GM21381 (cell line): ENCODE measurements around the gene NFKBIZ.
A peak's percentile ranks its signal among the peaks of the same experiment; 100 is the strongest.

ENCODE experiments used
- ATAC-seq: cut with Tn5 transposase; IDR thresholded peaks from one replicate; pipeline ENCODE4 v1.9.1; 2021; ENCODE audit warnings: mild to moderate bottlenecking, moderate library complexity; ENCODE audit not compliant: unreplicated experiment

NFKBIZ gene

DNA sequence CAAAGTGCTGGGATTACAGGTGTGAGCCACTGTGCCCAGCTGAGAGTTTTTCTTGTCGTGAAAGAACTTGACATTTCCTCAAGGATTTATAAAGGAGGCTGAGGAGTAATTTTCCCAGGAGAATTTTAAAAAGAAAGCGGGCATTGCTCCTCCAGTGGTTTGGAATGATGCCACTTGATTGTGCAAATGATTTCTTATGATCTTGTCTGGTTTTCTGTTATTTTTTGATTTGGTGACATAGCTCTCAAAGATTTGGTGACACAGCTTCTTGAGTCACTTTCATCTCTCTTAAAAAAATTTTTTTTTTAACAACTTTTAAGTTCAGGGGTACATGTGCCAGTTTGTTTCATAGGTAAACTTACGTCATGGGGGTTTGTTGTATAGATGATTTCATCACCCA is 24.6 kb upstream of the NFKBIZ start:
- ATAC-seq: no peak

GRCh38 chr3:101825904-101826445 is 23.3 kb upstream of the NFKBIZ start:
- no peak for ATAC-seq

DNA sequence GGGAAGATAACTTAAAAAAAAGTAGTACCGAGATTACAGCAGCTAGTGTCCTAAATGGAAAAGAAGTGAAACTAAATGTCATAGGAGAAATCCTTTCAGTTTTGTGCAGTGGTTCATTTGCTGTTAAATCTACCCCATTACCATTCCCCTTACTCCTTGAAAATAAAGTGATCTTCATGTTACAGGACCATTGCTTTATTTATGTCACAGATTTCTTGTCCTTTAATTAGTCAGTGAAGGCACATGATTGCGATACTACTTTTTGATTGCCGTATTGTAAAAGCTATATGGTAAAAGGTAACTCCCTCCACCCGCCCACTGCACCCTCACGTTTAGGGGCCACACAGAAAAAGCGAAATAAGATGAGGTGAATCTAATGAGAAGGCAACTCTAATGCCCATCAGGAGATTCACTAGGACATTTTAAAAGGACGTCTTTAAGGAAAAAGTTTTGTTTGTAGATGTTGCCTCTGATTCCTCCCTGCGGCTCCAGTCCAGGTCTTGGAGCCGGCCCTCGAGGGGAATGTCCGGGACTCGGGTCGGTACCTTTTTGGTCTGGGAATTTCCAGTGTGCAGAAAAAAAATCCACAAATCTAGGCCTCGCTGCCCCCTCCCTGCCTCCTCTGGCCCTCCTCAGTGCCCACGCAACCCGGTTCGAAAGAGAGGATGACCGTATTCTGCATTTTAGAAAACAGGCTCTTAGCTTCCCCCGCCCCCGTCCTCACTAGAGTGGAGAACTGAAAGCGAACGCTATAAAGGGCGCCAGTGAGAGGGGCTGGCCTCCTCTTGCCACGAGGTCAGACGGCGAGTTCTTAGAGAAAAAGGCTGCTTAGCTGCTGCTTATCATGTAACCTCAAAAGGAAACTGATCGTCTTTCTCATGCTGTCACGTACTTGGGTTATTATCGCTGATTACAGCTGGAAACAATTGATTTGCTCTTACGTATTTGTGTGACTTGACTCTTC is 21.8 kb upstream of the NFKBIZ start:
- peak; percentile 82 for ATAC-seq

GRCh38 chr3:101828276-101828675 is 21.0 kb upstream of the NFKBIZ start:
- ATAC-seq: no peak

GRCh38 chr3:101828691-101829436 is 20.4 kb upstream of the NFKBIZ start:
- ATAC-seq: peak; percentile 45

DNA sequence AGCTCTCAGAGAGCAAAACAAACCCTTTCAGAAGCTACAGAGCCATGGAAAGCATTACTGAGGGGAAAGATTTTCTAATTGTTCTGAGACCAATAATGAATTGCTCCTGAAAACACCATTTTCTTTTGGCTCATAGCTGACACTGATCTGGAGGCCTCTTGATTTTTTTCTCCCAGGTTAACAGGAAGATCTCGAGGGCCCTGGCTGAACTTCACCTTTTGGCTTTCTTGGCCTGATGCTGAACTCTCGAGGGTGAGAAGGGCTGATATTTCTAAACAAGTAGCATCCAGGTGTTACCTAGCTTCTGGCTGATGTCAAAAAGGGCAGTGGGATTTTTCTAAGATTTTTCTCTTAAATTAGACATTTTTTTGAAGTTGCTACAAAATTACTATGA is 19.9 kb upstream of the NFKBIZ start:
- no peak for ATAC-seq

- ATAC-seq: no peak
Observed at GRCh38 chr3:101829874-101830273, 19.4 kb upstream of the NFKBIZ start.

DNA sequence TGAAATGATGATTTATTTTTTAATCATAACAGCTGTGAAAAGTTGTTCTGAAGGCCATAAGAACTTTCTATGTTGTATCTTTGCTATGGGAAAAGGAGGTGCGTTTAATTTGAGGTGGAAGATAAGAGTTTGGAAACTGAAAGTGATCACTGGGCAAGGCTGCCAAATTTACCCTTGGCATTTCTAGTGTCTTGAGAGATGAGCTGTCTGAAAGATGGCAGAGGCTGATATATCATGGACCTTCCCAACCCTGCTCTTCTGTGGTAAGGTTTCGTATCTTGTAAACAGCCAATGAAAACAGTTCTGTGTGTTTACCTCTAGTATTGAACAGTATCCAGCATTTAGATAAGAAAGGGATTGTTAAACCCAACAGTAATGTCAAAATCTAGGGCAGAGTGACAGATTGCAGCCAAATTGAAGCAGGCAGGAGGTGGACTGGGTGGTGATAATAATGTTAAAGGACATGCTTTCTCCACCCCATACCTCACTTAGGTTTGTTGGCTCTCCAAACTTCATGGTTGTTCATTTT is 15.8 kb upstream of the NFKBIZ start:
- no peak for ATAC-seq

GRCh38 chr3:101835676-101836075 is 13.6 kb upstream of the NFKBIZ start:
- no peak for ATAC-seq

GRCh38 chr3:101836160-101836559 is 13.2 kb upstream of the NFKBIZ start:
- ATAC-seq: no peak

DNA sequence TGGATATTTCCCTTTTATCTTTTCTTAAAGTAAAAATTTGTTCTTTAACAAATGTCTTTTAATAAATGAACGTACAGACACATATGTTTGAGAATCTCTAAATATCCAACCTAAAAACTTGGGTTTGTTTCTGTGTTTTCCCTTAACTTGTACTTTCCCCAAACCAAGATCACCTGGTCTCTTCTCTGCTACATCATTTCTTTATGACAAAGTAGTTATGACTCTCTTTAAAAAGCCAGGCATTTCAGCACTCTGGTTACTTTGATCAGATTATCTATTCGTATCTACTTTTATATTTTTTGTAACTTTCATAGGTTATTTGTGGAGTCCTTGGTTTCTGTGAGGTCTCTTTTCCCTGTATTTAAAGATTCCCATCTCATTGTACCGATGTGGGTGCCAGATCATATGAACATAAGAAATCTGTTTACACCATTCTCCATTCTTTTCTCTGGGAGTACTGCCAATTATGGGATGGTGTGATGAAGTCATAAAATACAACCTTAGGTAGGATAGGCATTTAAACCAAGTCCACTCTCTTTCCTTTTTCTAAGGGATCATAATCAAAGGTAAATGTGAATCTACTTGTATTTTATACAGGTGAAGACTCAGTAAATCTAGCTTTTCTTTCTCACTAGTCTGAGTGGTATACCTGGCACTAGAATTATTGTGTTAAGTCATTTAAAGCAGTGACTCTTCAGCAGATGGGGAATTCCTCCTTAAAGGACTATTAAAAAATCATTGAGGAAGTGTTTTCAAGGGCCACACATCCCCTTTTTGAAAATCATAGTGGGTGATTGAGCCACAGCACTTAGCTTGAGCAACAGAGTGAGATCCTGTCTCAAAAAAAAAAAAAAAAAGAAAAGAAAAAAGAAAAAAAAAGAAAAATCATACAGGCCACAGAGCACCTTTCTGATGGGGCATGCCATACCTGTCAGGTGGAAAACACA is 12.4 kb upstream of the NFKBIZ start:
- ATAC-seq: no peak

- ATAC-seq: no peak
Observed at GRCh38 chr3:101838691-101839090, 10.6 kb upstream of the NFKBIZ start.

DNA sequence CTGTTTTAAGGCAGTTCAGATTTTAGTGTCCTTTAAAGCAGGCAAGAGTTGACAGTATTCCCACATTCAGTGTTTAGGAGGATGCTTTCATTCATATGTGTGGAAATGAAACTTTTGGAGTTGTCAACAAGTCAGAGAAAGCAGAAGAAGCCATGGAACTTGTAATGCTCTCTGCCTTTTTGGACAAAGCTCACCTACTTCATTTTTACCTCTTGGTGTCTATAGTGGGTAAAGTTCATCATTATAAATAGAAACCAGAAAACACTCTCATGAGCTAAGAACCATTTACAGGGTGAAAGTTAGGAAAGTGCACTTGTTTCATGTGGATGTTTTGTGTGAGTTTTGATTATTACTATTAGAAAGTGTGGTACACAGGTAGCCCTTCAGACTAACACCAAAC is 9.2 kb upstream of the NFKBIZ start:
- no peak for ATAC-seq

- ATAC-seq: no peak
Observed at GRCh38 chr3:101842245-101842934, 6.9 kb upstream of the NFKBIZ start.

- ATAC-seq: no peak
Observed at GRCh38 chr3:101842935-101843330, 6.4 kb upstream of the NFKBIZ start.

GRCh38 chr3:101845425-101845824 is 3.9 kb upstream of the NFKBIZ start:
- ATAC-seq: no peak

GRCh38 chr3:101846709-101847108 is 2.6 kb upstream of the NFKBIZ start:
- no peak for ATAC-seq

DNA sequence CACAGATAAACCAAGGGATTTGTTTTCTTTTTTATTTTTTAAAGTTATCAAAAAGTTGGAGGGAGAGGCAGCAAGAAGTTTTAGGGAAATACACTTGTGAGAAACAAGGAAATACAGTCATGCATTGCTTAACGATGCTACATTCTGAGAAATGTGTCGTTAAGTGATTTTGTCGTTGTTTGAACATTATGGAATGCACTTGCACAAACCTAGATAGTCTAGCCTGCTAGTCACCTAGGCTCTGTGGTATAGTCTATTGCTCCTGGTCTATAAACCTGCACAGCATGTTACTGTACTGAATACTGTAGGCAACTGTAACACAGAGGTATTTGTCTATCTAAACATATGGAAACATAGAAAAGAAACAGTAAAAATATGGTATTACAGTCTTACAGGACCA is 2.0 kb upstream of the NFKBIZ start:
- no peak for ATAC-seq

- no peak for ATAC-seq
Observed at GRCh38 chr3:101848326-101848725, 988 bp upstream of the NFKBIZ start.

DNA sequence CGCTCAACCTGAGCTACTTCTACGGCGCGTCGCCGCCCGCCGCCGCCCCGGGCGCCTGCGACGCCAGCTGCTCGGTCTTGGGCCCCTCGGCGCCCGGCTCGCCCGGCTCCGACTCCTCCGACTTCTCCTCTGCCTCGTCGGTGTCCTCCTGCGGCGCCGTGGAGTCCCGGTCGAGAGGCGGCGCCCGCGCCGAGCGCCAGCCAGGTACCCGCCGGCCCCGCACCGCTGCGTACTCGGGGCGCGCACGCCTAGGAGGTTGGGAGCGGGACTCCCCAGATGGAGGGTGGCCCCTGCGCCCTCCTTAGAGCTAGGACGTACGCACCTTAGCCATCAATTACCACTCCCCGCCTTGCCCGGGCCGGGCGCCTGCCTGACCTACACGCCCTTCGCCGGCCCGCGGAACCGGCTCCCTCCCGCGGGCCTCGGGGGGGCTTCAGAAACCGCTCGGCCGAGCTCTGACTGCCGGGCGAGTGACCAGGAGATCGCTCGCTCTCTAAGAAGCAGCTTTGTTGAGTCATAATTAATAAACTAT is 466 bp downstream of the NFKBIZ start:
- peak; percentile 26 for ATAC-seq
